Upper lobe of left lung (tissue), 6 donors: ENCODE data around the gene NELFB. TPM values are rescaled to one million over a fixed set of nuclear protein-coding genes. Genes with fewer than 3 reads are reported as not detected.

Source experiments
- ATAC-seq, 2 donors: fragments of 200-7000 bp; cut with Tn5 transposase; one replicate each; pipeline ENCODE4 v1.9.1; 2022; ENCODE audit warnings: mild to moderate bottlenecking in 2 of 2, moderate library complexity in 2 of 2; ENCODE audit not compliant: low FRiP score in 2 of 2
- DNase-seq, 2 donors: peaks; one replicate each; pipeline ENCODE4 v3.0.0-alpha.2; 2019 to 2020
- H3K27ac ChIP-seq, 4 donors: fragments of 200-600 bp; sonication (generic); one replicate each; pipeline ENCODE4 v1.5.1; 2016 to 2019
- H3K27me3 ChIP-seq, 4 donors: fragments of 200-600 bp; sonication (generic); one replicate each; pipeline ENCODE4 v1.5.1; 2017 to 2019
- H3K36me3 ChIP-seq, 4 donors: fragments of 200-600 bp; sonication (generic); one replicate each; pipeline ENCODE4 v1.5.1; 2016 to 2019
- H3K4me1 ChIP-seq, 4 donors: fragments of 200-600 bp; sonication (generic); one replicate each; pipeline ENCODE4 v1.5.1; 2018 to 2019
- H3K4me3 ChIP-seq, 4 donors: fragments of 200-600 bp; sonication (generic); one replicate each; pipeline ENCODE4 v1.5.1; 2017 to 2019; ENCODE audit warnings: mild to moderate bottlenecking in 2 of 4, moderate library complexity in 1 of 4
- H3K9me3 ChIP-seq, 4 donors: fragments of 200-600 bp; sonication (generic); one replicate each; pipeline ENCODE4 v1.5.1; 2018 to 2019
- EP300 ChIP-seq, 4 donors: sonication (generic); formaldehyde crosslinking; IDR thresholded peaks; one replicate each; pipeline ENCODE4 v1.5.1; 2017; ENCODE audit warnings: antibody characterized with exemption in 4 of 4, control low read depth in 2 of 4
- POLR2A ChIP-seq, 4 donors: fragments of 450-650 bp; IDR thresholded peaks; one replicate each; pipeline ENCODE4 v1.5.1; 2016 to 2017; ENCODE audit warnings: antibody characterized with exemption in 4 of 4, mild to moderate bottlenecking in 2 of 4
- POLR2AphosphoS5 ChIP-seq, 2 donors: sonication (generic); formaldehyde crosslinking; IDR thresholded peaks; one replicate each; pipeline ENCODE4 v1.5.1; 2017; ENCODE audit warnings: antibody characterized with exemption in 2 of 2
- WGBS, 2 donors: methylation state at CpG; one replicate each; pipeline ENCODE4 v1.1.5; 2017 to 2018; 5-methylcytosine and 5-hydroxymethylcytosine counted together
- total RNA-seq, 6 donors: library from RNA; depleted of rRNA in 4 of 6; stranded (reverse); fragments of >200 nt in 4 of 6; gene quantifications; one replicate each; pipeline versions ENCODE4 v1.1.0 to v1.2.1, GENCODE V29; 2016 to 2021
- TF ChIP-seq, protein P1 (sequence below), 6 experiments: fragments of 450-650 bp in 4 of 6; fragments of 200-600 bp in 2 of 6; sonication (generic) in 2 of 6; IDR thresholded peaks; one replicate each; pipeline ENCODE4 v1.5.1; 2016 to 2019; ENCODE audit warnings: antibody characterized with exemption in 6 of 6
- donor health status: DM: no; HTN: no; CAD: no; lungs with moderate emphysema.
- donor health status: DM: no; HTN: yes; CAD: no; lungs with severe emphysema.

Gene NELFB
- total RNA-seq, 6 donors from 2014 or later = 31.8 to 55.6 (median 49.8) TPM

DNA sequence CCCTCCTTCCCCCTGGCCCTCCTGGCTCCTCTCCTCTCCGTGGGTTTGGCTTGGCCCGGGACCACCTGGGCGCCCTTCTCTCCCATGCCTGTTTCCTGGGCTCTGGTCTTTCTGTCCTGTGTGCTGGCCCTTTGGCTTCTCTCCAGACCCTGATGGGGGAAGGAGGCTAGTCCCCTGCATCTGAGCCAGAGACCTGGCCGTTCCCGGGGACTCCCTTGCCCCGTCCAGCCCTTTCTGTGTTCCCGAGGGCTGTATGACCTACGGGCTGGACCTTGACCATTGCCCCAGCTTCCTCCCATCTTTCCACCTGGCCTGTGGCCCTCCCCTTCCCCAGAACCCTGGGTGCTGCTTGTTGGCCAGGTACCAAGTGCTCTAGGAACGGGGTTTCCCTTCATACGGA, 8.4 kb downstream of the NELFB start:
- ATAC-seq (peak in 1 of 2 donors; percentile 20), DNase-seq (no peak)
- no peaks in the 10 kb centered on the region for H3K9me3 ChIP-seq
- no peak for TF ChIP-seq POLR2AphosphoS5 (IDR thresholded peaks at IDR 0.05)
- TF ChIP-seq, protein P1, sequence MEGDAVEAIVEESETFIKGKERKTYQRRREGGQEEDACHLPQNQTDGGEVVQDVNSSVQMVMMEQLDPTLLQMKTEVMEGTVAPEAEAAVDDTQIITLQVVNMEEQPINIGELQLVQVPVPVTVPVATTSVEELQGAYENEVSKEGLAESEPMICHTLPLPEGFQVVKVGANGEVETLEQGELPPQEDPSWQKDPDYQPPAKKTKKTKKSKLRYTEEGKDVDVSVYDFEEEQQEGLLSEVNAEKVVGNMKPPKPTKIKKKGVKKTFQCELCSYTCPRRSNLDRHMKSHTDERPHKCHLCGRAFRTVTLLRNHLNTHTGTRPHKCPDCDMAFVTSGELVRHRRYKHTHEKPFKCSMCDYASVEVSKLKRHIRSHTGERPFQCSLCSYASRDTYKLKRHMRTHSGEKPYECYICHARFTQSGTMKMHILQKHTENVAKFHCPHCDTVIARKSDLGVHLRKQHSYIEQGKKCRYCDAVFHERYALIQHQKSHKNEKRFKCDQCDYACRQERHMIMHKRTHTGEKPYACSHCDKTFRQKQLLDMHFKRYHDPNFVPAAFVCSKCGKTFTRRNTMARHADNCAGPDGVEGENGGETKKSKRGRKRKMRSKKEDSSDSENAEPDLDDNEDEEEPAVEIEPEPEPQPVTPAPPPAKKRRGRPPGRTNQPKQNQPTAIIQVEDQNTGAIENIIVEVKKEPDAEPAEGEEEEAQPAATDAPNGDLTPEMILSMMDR (IDR thresholded peaks at IDR 0.05) = no peak
- TF ChIP-seq EP300 (IDR thresholded peaks at IDR 0.05) = no peak
- TF ChIP-seq POLR2A (IDR thresholded peaks at IDR 0.05) = no peak
- H3K4me1 ChIP-seq = peaks cover 8 to 24% (median 13%) of the 10 kb centered on the region in 4 donors
- 80 to 86% methylated on average over 9 to 10 of the region's 10 CpGs for WGBS, 2 donors
- no peaks in the 10 kb centered on the region for H3K27me3 ChIP-seq
- H3K36me3 ChIP-seq = peaks cover 14 to 58% (median 40%) of the 10 kb centered on the region in 4 donors
- H3K4me3 ChIP-seq = no peak overlapping the region
- H3K27ac ChIP-seq = no peak overlapping the region

DNA sequence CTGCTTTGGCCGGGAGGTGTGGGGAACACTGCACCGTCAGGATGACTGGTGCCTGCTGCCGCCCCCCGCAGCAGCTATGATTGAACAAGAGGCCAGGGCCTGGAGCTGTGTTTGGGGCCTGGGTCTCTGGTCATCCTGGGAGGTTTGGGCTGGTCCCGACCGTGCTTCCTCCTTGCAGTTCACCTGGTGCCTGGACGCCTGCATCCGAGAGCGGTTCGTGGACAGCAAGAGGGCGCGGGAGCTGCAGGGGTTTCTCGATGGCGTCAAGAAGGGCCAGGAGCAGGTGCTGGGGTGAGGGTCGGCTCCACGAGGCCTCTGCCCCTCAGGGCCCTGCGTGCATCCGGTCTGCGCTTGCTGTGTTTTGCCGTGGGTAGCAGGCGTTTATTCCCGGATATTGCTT, 8.9 kb downstream of the NELFB start:
- ATAC-seq (no peak), DNase-seq (no peak)
- Histone ChIP-seq H3K27ac (no peak overlapping the region), H3K36me3 (peaks cover 11 to 53% (median 36%) of the 10 kb centered on the region in 4 donors), H3K4me3 (no peak overlapping the region), H3K9me3 (no peaks in the 10 kb centered on the region), H3K27me3 (no peaks in the 10 kb centered on the region), H3K4me1 (peaks cover 14 to 30% (median 18%) of the 10 kb centered on the region in 4 donors)
- TF ChIP-seq EP300 (IDR thresholded peaks at IDR 0.05) (no peak), POLR2AphosphoS5 (IDR thresholded peaks at IDR 0.05) (no peak)
- WGBS, 2 donors = 94 to 97% methylated on average over 18 to 22 of the region's 22 CpGs

DNA sequence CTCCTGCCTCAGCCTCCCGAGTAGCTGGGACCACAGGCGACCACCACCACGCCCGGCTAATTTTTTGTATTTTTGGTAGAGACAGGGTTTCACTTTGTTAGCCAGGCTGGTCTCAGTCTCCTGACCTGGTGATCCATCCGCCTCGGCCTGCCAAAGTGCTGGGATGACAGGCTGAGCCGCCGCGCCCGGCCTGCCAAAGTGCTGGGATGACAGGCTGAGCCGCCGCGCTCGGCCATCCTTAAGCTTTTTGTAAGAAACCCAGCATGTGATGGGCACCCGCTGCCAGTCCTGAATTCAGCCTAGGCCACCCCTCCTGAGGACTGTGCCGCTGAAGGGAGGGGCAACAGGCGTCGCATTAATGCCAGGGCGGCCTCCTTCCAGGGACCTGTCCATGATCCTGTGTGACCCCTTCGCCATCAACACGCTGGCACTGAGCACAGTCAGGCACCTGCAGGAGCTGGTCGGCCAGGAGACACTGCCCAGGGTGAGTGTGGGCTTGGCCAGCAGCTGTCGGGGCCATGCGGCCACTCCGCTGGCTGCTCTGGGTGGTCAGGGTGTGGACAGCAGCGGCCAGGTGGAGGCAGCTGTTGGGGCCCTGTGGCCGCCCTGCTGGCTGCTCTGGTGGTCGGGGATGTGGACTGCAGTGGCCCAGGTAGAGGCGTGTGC, 10.5 kb downstream of the NELFB start:
- Histone ChIP-seq H3K27me3 (no peaks in the 10 kb centered on the region), H3K4me1 (peaks cover 29 to 45% (median 32%) of the 10 kb centered on the region in 4 donors), H3K9me3 (no peaks in the 10 kb centered on the region), H3K4me3 (no peak overlapping the region), H3K27ac (no peak overlapping the region), H3K36me3 (peaks cover 11 to 58% (median 35%) of the 10 kb centered on the region in 4 donors)
- ATAC-seq (no peak), DNase-seq (no peak)
- 92 to 96% methylated on average over 14 to 22 of the region's 29 CpGs for whole genome bisulfite sequencing, 2 donors
- no peak for TF ChIP-seq POLR2A (IDR thresholded peaks at IDR 0.05)
- TF ChIP-seq EP300 (IDR thresholded peaks at IDR 0.05) = no peak
- no peak for TF ChIP-seq POLR2AphosphoS5 (IDR thresholded peaks at IDR 0.05)

DNA sequence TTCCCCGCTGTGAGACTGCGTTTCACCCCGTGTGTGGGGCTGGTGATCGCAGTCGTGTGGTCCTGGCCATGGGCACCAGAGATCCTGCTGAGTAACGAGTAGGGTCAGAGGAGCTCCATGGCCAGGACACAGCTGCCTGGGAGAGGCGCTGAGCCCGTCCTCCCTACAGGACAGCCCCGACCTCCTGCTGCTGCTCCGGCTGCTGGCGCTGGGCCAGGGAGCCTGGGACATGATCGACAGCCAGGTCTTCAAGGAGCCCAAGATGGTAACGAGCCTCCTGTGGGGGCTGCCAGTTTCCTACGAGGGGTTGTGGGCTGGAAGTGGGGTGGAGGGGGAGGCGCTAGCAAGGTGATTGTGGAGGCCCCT, 11.0 kb downstream of the NELFB start:
- DNase-seq (peak in 1 of 2 donors; percentile 80), ATAC-seq (no peak)
- H3K36me3 ChIP-seq = peaks cover 11 to 63% (median 37%) of the 10 kb centered on the region in 4 donors

DNA sequence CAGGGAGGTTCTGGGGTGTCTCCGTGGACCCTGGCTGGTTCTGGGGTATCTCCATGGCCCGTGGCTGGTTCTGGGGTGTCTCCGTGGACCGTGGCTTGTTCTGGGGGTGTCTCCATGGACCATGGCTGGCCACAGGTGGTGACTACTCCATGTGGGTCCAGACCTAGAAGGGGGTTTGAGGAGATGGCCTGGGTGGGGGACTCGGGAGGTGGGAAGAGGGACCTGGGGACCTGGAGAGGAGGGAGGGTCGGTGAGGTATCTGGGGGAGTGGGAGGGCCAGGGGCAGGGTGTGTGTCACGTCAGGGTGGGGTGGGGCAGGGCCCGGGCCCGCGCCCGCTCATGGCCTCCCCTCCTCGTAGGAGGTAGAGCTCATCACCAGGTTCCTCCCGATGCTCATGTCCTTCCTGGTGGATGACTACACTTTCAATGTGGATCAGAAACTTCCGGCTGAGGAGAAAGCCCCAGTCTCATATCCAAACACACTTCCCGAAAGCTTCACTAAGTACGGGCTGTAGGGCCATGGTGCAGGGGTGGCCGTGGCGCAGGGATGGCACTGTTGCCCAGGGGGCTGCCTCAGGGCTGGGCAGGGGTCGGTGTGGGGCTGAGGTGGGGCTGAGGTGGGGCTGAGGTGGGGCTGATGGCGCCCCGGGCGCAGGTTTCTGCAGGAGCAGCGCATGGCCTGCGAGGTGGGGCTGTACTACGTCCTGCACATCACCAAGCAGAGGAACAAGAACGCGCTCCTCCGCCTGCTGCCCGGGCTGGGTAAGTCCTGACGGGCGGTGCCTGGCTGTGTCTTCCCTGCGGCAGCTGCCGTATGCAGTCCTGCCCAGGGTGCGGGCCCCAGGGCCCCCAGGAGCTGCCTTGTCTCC, 11.7 kb downstream of the NELFB start:
- Histone ChIP-seq H3K4me3 (no peak overlapping the region), H3K27ac (peak overlapping the region in 1 of 4 donors; percentile 81), H3K36me3 (peaks cover 11 to 67% (median 37%) of the 10 kb centered on the region in 4 donors), H3K4me1 (peaks cover 34 to 53% (median 40%) of the 10 kb centered on the region in 4 donors), H3K27me3 (no peaks in the 10 kb centered on the region), H3K9me3 (no peaks in the 10 kb centered on the region)
- DNase-seq (peak in 1 of 2 donors; percentile 71), ATAC-seq (no peak)
- 90 to 93% methylated on average over 31 to 32 of the region's 34 CpGs for WGBS, 2 donors
- TF ChIP-seq POLR2A (IDR thresholded peaks at IDR 0.05) (no peak), POLR2AphosphoS5 (IDR thresholded peaks at IDR 0.05) (no peak), EP300 (IDR thresholded peaks at IDR 0.05) (no peak)
- TF ChIP-seq, protein P1 (IDR thresholded peaks at IDR 0.05) = no peak

More for the DNA sequence above, 11.0 kb downstream of the NELFB start:
- Histone ChIP-seq H3K9me3 (no peaks in the 10 kb centered on the region), H3K27ac (peak overlapping the region in 1 of 4 donors; percentile 81), H3K4me3 (no peak overlapping the region), H3K27me3 (no peaks in the 10 kb centered on the region), H3K4me1 (peaks cover 34 to 50% (median 36%) of the 10 kb centered on the region in 4 donors)
- WGBS, 2 donors = 90 to 91% methylated on average over 2 to 14 of the region's 15 CpGs
- TF ChIP-seq POLR2AphosphoS5 (IDR thresholded peaks at IDR 0.05) (no peak), POLR2A (IDR thresholded peaks at IDR 0.05) (no peak), EP300 (IDR thresholded peaks at IDR 0.05) (no peak)
- TF ChIP-seq, protein P1 (IDR thresholded peaks at IDR 0.05) = no peak
